ENCODE data around the gene MEDAG. TPM values are rescaled to one million over a fixed set of nuclear protein-coding genes. Genes with fewer than 3 reads are reported as not detected.

Gene MEDAG
- total RNA-seq, 1 experiment from 2014 or later, result 0.67 TPM

DNA sequence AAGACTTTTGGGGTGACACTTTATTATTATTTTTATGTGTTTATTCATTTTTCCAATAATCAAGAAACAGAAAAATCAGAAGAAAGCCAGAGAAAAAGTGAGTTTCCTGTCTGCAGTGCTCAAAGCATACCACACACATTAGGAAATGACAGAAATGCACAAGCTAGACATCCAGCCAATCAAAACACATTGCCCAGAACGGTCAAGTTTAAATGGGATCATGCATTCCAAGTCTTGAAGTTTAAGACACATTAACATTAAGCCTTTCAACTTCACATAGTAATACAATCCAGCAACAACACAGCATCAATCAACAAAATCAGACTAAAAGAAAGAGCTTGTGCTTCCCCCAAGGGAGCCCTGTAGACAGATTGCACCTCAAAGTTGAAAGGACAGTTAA is 28.7 kb upstream of the MEDAG start:
- DNase-seq (ENCODE audit: low read depth, low spot score), result no peak
- Histone ChIP-seq H3K27ac (ENCODE audit: low read length) (no peak overlapping the region), H3K9me3 (ENCODE audit: control insufficient read depth, insufficient read depth, low read depth, low read length) (no peaks in the 10 kb centered on the region), H3K4me3 (ENCODE audit: low read depth in 2 of 2, low read length in 2 of 2) (no peak overlapping the region), H3K36me3 (ENCODE audit: control insufficient read depth, insufficient read depth, low read length) (no peaks in the 10 kb centered on the region), H3K27me3 (ENCODE audit: control insufficient read depth, insufficient read depth, low read length) (no peaks in the 10 kb centered on the region), H3K4me1 (ENCODE audit: control insufficient read depth, insufficient read depth, low read length) (no peaks in the 10 kb centered on the region)
- TF ChIP-seq TCF7L2 (IDR thresholded peaks at IDR 0.05; ENCODE audit: low read depth, low read length) (no peak), SIN3A (IDR thresholded peaks at IDR 0.05; ENCODE audit: borderline replicate concordance, insufficient read depth, low read depth, low read length) (no peak), POLR2AphosphoS5 (IDR thresholded peaks at IDR 0.05; ENCODE audit: low read depth, low read length) (no peak)
- TF ChIP-seq, protein P1, sequence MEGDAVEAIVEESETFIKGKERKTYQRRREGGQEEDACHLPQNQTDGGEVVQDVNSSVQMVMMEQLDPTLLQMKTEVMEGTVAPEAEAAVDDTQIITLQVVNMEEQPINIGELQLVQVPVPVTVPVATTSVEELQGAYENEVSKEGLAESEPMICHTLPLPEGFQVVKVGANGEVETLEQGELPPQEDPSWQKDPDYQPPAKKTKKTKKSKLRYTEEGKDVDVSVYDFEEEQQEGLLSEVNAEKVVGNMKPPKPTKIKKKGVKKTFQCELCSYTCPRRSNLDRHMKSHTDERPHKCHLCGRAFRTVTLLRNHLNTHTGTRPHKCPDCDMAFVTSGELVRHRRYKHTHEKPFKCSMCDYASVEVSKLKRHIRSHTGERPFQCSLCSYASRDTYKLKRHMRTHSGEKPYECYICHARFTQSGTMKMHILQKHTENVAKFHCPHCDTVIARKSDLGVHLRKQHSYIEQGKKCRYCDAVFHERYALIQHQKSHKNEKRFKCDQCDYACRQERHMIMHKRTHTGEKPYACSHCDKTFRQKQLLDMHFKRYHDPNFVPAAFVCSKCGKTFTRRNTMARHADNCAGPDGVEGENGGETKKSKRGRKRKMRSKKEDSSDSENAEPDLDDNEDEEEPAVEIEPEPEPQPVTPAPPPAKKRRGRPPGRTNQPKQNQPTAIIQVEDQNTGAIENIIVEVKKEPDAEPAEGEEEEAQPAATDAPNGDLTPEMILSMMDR (IDR thresholded peaks at IDR 0.05), result no peak
- TF ChIP-seq, protein P2, sequence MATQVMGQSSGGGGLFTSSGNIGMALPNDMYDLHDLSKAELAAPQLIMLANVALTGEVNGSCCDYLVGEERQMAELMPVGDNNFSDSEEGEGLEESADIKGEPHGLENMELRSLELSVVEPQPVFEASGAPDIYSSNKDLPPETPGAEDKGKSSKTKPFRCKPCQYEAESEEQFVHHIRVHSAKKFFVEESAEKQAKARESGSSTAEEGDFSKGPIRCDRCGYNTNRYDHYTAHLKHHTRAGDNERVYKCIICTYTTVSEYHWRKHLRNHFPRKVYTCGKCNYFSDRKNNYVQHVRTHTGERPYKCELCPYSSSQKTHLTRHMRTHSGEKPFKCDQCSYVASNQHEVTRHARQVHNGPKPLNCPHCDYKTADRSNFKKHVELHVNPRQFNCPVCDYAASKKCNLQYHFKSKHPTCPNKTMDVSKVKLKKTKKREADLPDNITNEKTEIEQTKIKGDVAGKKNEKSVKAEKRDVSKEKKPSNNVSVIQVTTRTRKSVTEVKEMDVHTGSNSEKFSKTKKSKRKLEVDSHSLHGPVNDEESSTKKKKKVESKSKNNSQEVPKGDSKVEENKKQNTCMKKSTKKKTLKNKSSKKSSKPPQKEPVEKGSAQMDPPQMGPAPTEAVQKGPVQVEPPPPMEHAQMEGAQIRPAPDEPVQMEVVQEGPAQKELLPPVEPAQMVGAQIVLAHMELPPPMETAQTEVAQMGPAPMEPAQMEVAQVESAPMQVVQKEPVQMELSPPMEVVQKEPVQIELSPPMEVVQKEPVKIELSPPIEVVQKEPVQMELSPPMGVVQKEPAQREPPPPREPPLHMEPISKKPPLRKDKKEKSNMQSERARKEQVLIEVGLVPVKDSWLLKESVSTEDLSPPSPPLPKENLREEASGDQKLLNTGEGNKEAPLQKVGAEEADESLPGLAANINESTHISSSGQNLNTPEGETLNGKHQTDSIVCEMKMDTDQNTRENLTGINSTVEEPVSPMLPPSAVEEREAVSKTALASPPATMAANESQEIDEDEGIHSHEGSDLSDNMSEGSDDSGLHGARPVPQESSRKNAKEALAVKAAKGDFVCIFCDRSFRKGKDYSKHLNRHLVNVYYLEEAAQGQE (IDR thresholded peaks at IDR 0.05; ENCODE audit: insufficient read depth in 1 of 2, low read depth in 2 of 2, low read length in 1 of 2), result no peak
- intact Hi-C loops (cut with micrococcal nuclease; ENCODE audit: unreplicated experiment) (no loop called here), in situ Hi-C loops (cut with HindIII; ENCODE audit: low pct_unique_long_range_greater_than_20kb, low sequenced_read_pairs) (no loop called here)
- CTCF ChIA-PET, result no interaction called here
- POLR2A ChIA-PET, result no interaction called here
- no peak for ATAC-seq
- BruUV-seq (replicated peaks), result no TSS peak

DNA sequence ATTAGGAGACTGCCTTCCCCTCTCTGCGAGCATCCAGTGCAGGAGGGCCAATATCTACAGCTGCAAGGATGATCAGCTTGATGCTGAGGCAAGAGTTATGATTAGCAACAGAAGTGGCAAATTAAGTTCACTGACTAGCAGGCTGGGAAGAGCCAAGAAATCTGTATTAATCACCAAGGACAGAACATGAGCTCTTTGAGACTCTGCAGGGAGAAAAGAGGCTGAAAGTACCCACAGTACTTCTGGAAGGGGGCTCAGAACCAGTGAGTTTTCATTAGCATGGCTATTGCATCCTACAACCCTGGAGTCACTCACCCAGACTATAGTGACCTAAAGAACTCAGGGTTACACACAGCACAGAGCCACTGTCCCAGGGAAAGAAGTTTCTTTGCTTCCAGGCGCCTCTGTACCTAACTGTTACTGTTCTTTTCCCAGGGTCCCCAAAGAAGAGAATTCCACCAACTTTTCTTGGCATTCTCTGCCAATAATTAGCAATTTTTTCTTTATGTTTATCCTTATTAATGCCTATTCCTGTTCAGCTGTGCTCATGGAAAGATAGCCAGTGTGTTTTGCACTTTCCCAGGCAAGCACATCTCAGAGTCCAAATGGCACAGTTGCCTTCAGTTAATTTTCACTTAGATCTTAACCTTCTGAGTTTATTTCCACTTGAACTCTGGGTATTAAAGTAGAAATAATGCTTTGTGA is 25.8 kb upstream of the MEDAG start:
- in situ Hi-C loops (cut with HindIII; ENCODE audit: low pct_unique_long_range_greater_than_20kb, low sequenced_read_pairs) (no loop called here), intact Hi-C loops (cut with micrococcal nuclease; ENCODE audit: unreplicated experiment) (no loop called here)
- ATAC-seq (no peak), DNase-seq (ENCODE audit: low read depth, low spot score) (no peak)
- H3K27me3 ChIP-seq (ENCODE audit: control insufficient read depth, insufficient read depth, low read length), result no peaks in the 10 kb centered on the region
- no peak overlapping the region for H3K4me3 ChIP-seq (ENCODE audit: low read depth in 2 of 2, low read length in 2 of 2)
- H3K36me3 ChIP-seq (ENCODE audit: control insufficient read depth, insufficient read depth, low read length), result no peaks in the 10 kb centered on the region
- no peak overlapping the region for H3K27ac ChIP-seq (ENCODE audit: low read length)
- H3K9me3 ChIP-seq (ENCODE audit: control insufficient read depth, insufficient read depth, low read depth, low read length), result no peaks in the 10 kb centered on the region
- ChIA-PET POLR2A (no interaction called here), CTCF (no interaction called here)
- TF ChIP-seq SIN3A (IDR thresholded peaks at IDR 0.05; ENCODE audit: borderline replicate concordance, insufficient read depth, low read depth, low read length) (no peak), POLR2AphosphoS5 (IDR thresholded peaks at IDR 0.05; ENCODE audit: low read depth, low read length) (no peak), TCF7L2 (IDR thresholded peaks at IDR 0.05; ENCODE audit: low read depth, low read length) (no peak)
- TF ChIP-seq, protein P2 (IDR thresholded peaks at IDR 0.05; ENCODE audit: insufficient read depth in 1 of 2, low read depth in 2 of 2, low read length in 1 of 2), result no peak
- TF ChIP-seq, protein P1 (IDR thresholded peaks at IDR 0.05), result no peak
- no TSS peak for BruUV-seq (replicated peaks)
- H3K4me1 ChIP-seq (ENCODE audit: control insufficient read depth, insufficient read depth, low read length), result no peaks in the 10 kb centered on the region

Data from Panc1 (cell line).